Embryonic facial prominence (tissue), 1 donor: ENCODE results near the gene MOXD1.

Experiments used
- DNase-seq: peaks from one replicate; pipeline ENCODE4 v3.0.0-alpha.2; 2016; ENCODE audit errors: extremely low spot score

MOXD1 gene

GRCh38 chr6:132400883-132401617, at the start of gene MOXD1:
Gene MOXD1 (minus strand): TSS chr6:132401475. CDS start chr6:132401426, 49 bp downstream.
- DNase-seq = no peak

GRCh38 chr6:132446855-132447241, 45.6 kb upstream of the MOXD1 start:
- no peak for DNase-seq

- DNase-seq = no peak
Observed at GRCh38 chr6:132446141-132446854, 45.0 kb upstream of the MOXD1 start.

- DNase-seq = no peak
Observed at GRCh38 chr6:132445201-132445951, 44.1 kb upstream of the MOXD1 start.

GRCh38 chr6:132443206-132443605, 41.9 kb upstream of the MOXD1 start:
- no peak for DNase-seq

GRCh38 chr6:132430110-132430509, 28.8 kb upstream of the MOXD1 start:
- no peak for DNase-seq

GRCh38 chr6:132425176-132425575, 23.9 kb upstream of the MOXD1 start:
- DNase-seq = no peak

GRCh38 chr6:132423839-132424238, 22.6 kb upstream of the MOXD1 start:
- DNase-seq = no peak

- no peak for DNase-seq
Observed at GRCh38 chr6:132418235-132418965, 17.1 kb upstream of the MOXD1 start.

GRCh38 chr6:132414761-132415160, 13.5 kb upstream of the MOXD1 start:
- DNase-seq = no peak

GRCh38 chr6:132414322-132414721, 13.0 kb upstream of the MOXD1 start:
- no peak for DNase-seq

GRCh38 chr6:132413499-132413802, 12.2 kb upstream of the MOXD1 start:
- DNase-seq = no peak

- DNase-seq = no peak
Observed at GRCh38 chr6:132412656-132413498, 11.6 kb upstream of the MOXD1 start.

GRCh38 chr6:132411296-132411695, 10.0 kb upstream of the MOXD1 start:
- DNase-seq = no peak

GRCh38 chr6:132410830-132411229, 9.6 kb upstream of the MOXD1 start:
- DNase-seq = no peak

- DNase-seq = no peak
Observed at GRCh38 chr6:132405143-132405915, 4.1 kb upstream of the MOXD1 start.

GRCh38 chr6:132404736-132405135, 3.5 kb upstream of the MOXD1 start:
- no peak for DNase-seq

- no peak for DNase-seq
Observed at GRCh38 chr6:132404330-132404729, 3.1 kb upstream of the MOXD1 start.

- no peak for DNase-seq
Observed at GRCh38 chr6:132401618-132402285, 477 bp upstream of the MOXD1 start.

- no peak for DNase-seq
Observed at GRCh38 chr6:132400555-132400882, 756 bp downstream of the MOXD1 start.
